HepG2 (cell line): ENCODE data around the gene SLC2A4. TPM values are rescaled to one million over a fixed set of nuclear protein-coding genes. Genes with fewer than 3 reads are reported as not detected.

Experiments
- ASH2L ChIP-seq: fragments of 300-600, 200-600 bp; sonication (generic); IDR thresholded peaks from 2 replicates; pipeline ENCODE4 v1.7.0; 2017; ENCODE audit warnings: low read depth, mild to moderate bottlenecking, moderate library complexity, mixed read lengths, low read length; ENCODE audit not compliant: insufficient read length
- CEBPB ChIP-seq: IDR thresholded peaks from 2 replicates; pipeline ENCODE4 v1.6.1; 2011; ENCODE audit warnings: low read depth, low read length, improper control_type of control experiment, borderline replicate concordance
- CSRNP1 ChIP-seq: sonication (generic); formaldehyde crosslinking; IDR thresholded peaks from 2 replicates; pipeline ENCODE4 v1.8.1; 2023; ENCODE audit warnings: mild to moderate bottlenecking, missing genetic modification reagents
- ETV6 ChIP-seq: sonication (generic); formaldehyde crosslinking; conservative IDR thresholded peaks from 2 replicates; pipeline ENCODE4 v1.4.0; 2020; ENCODE audit warnings: missing genetic modification reagents
- GLI4 ChIP-seq: sonication (generic); formaldehyde crosslinking; IDR thresholded peaks from 2 replicates; pipeline ENCODE4 v1.5.1; 2020; ENCODE audit warnings: missing genetic modification reagents, mild to moderate bottlenecking, moderate library complexity, borderline replicate concordance
- HNF4A ChIP-seq: sonication (generic); formaldehyde crosslinking; IDR thresholded peaks from 2 replicates; pipeline ENCODE4 v1.4.0; 2020; ENCODE audit warnings: missing genetic modification reagents
- HNRNPLL ChIP-seq: fragments of 200-400 bp; formaldehyde crosslinking; IDR thresholded peaks from 2 replicates; pipeline ENCODE4 v1.6.1; 2017; ENCODE audit warnings: mild to moderate bottlenecking, low read depth, low read length; ENCODE audit not compliant: poor library complexity, severe bottlenecking
- KDM6A ChIP-seq: IDR thresholded peaks from 2 replicates; pipeline ENCODE4 v1.6.1; 2016; ENCODE audit warnings: low read depth
- KLF16 ChIP-seq, 2 experiments: sonication (generic) in 1 of 2; formaldehyde crosslinking in 1 of 2; IDR thresholded peaks; 2 replicates each; pipeline versions ENCODE4 v1.6.1 to v1.8.0; 2016 to 2023; ENCODE audit warnings: missing genetic modification reagents in 2 of 2, missing compliant biosample characterization in 1 of 2
- KMT2B ChIP-seq: IDR thresholded peaks from 2 replicates; pipeline ENCODE4 v1.6.1; 2016; ENCODE audit warnings: missing genetic modification reagents, missing compliant biosample characterization
- MBNL3 ChIP-seq: fragments of 250-450 bp; sonication (Bioruptor Pico); conservative IDR thresholded peaks from 2 replicates; pipeline ENCODE4 v1.8.0; 2022; ENCODE audit warnings: mild to moderate bottlenecking, inconsistent platforms
- MEIS1 ChIP-seq: sonication (generic); formaldehyde crosslinking; IDR thresholded peaks from 2 replicates; pipeline ENCODE4 v1.9.0; 2021; ENCODE audit warnings: mild to moderate bottlenecking, missing genetic modification reagents, moderate library complexity, borderline replicate concordance
- MIXL1 ChIP-seq: IDR thresholded peaks from 2 replicates; pipeline ENCODE4 v1.6.1; 2016
- MYNN ChIP-seq: sonication (generic); formaldehyde crosslinking; IDR thresholded peaks from 2 replicates; pipeline ENCODE4 v1.4.0; 2020; ENCODE audit warnings: mild to moderate bottlenecking, low read depth, missing genetic modification reagents
- NR2F2 ChIP-seq: IDR thresholded peaks from 2 replicates; pipeline ENCODE4 v1.6.1; 2012; ENCODE audit warnings: low read depth, inconsistent platforms, borderline replicate concordance
- RARA ChIP-seq: IDR thresholded peaks from 2 replicates; pipeline ENCODE4 v1.6.1; 2016; ENCODE audit warnings: missing genetic modification reagents, missing compliant biosample characterization
- RARG ChIP-seq: sonication (generic); formaldehyde crosslinking; IDR thresholded peaks from 2 replicates; pipeline ENCODE4 v1.4.0; 2020; ENCODE audit warnings: low read depth, mild to moderate bottlenecking, missing genetic modification reagents
- RBAK ChIP-seq: sonication (generic); formaldehyde crosslinking; IDR thresholded peaks from 2 replicates; pipeline ENCODE4 v1.5.1; 2020; ENCODE audit warnings: mild to moderate bottlenecking, missing genetic modification reagents
- RFXANK ChIP-seq: IDR thresholded peaks from 2 replicates; pipeline ENCODE4 v1.6.1; 2016
- SOX13 ChIP-seq, 3 experiments: fragments of 450-650 bp in 1 of 3; sonication (generic) in 1 of 3; formaldehyde crosslinking in 1 of 3; IDR thresholded peaks in 2 of 3; conservative IDR thresholded peaks in 1 of 3; 2 replicates each; pipeline versions ENCODE4 v1.5.0 to v1.6.1; 2016 to 2020; ENCODE audit warnings: antibody characterized with exemption in 1 of 3, mild to moderate bottlenecking in 1 of 3, missing compliant biosample characterization in 1 of 3, missing genetic modification reagents in 1 of 3, moderate library complexity in 1 of 3
- SOX6 ChIP-seq, 2 experiments: fragments of 450-650 bp in 1 of 2; sonication (generic) in 1 of 2; formaldehyde crosslinking in 1 of 2; IDR thresholded peaks; 2 replicates each; pipeline versions ENCODE4 v1.4.0 to v1.6.1; 2017 to 2020; ENCODE audit warnings: antibody characterized with exemption in 1 of 2, mild to moderate bottlenecking in 1 of 2, missing genetic modification reagents in 1 of 2
- ZFP36 ChIP-seq: fragments of 150-350 bp; IDR thresholded peaks from 2 replicates; pipeline ENCODE4 v1.6.1; 2018; ENCODE audit warnings: borderline replicate concordance, low read length, low read depth; ENCODE audit not compliant: partially characterized antibody
- ZKSCAN8 ChIP-seq: IDR thresholded peaks from 2 replicates; pipeline ENCODE4 v1.6.1; 2016; ENCODE audit warnings: borderline replicate concordance, missing genetic modification reagents, missing compliant biosample characterization
- ZNF451 ChIP-seq: sonication (generic); formaldehyde crosslinking; IDR thresholded peaks from 2 replicates; pipeline ENCODE4 v1.5.0; 2020; ENCODE audit warnings: mild to moderate bottlenecking, missing genetic modification reagents
- ZNF670 ChIP-seq: sonication (generic); formaldehyde crosslinking; IDR thresholded peaks from 2 replicates; pipeline ENCODE4 v1.8.0; 2022; ENCODE audit warnings: mild to moderate bottlenecking, missing genetic modification reagents, borderline replicate concordance
- ZNF800 ChIP-seq: sonication (generic); formaldehyde crosslinking; IDR thresholded peaks from 2 replicates; pipeline ENCODE4 v1.4.0; 2020; ENCODE audit warnings: missing genetic modification reagents
- polyA plus RNA-seq, 8 experiments: library from polyadenylated mRNA; depleted of rRNA in 3 of 8; stranded (reverse) in 7 of 8; unstranded in 1 of 8; fragments of >200 nt; fragmentation: Illumina TruSeq in 4 of 8; extraction: Trizol in 4 of 8; gene quantifications; 2 replicates each; pipeline versions ENCODE4 v1.2.1 to v1.2.3, GENCODE V29; 2011 to 2016; ENCODE audit warnings: low read depth in 4 of 8, missing spikeins in 1 of 8, mixed read lengths in 1 of 8; ENCODE audit not compliant: insufficient read depth in 1 of 8
- total RNA-seq, 5 experiments: library from RNA; depleted of rRNA; stranded (reverse); fragments of >200 nt; fragmentation: Illumina TruSeq; extraction: Trizol; gene quantifications; 2 replicates each; pipeline ENCODE4 v1.2.3, GENCODE V29; 2016; ENCODE audit warnings: low read depth in 1 of 5

SLC2A4 gene
- total and polyA plus RNA-seq, 2 of the 13 experiments (the other 11 are each of a cell fraction or from before 2014, with no cell fraction given): 4.9 to 5.8 TPM

GRCh38 chr17:7252176-7253043 is 29.1 kb upstream of the SLC2A4 start, which contains the start of gene ELP5 (continued):
- peak; percentile 74; the same call in 1 of the 2 replicates for TF ChIP-seq NR2F2
- 0 out of 2 replicates have a peak, but pooled peaks have one; percentile 3 for TF ChIP-seq GLI4
- TF ChIP-seq ETV6 (CRISPR knock-in tag): peak; percentile 16; the same call in 1 of the 2 replicates
- TF ChIP-seq MEIS1 (CRISPR knock-in tag): 0 out of 2 replicates have a peak, but pooled peaks have one; percentile 38
- TF ChIP-seq KMT2B (CRISPR knock-in tag): peak; percentile 73; the same call in 1 of the 2 replicates
- peak; percentile 91; the same call in 1 of the 2 replicates for TF ChIP-seq RARG (CRISPR knock-in tag)
- no peak for TF ChIP-seq RBAK (CRISPR knock-in tag)
- TF ChIP-seq ZNF800 (CRISPR knock-in tag): 0 out of 2 replicates have a peak, but pooled peaks have one; percentile 29
- TF ChIP-seq HNRNPLL: peak; percentile 62
- TF ChIP-seq MBNL3: no peak
- peak in 1 of 2 experiments; percentile 76; a peak in 2 of 4 replicates for TF ChIP-seq KLF16 (CRISPR knock-in tag; IDR thresholded peaks at IDR 0.05)
- TF ChIP-seq MYNN: peak; percentile 65; the same call in 1 of the 2 replicates
- TF ChIP-seq ZFP36: no peak
- peak; percentile 75 for TF ChIP-seq RARA (CRISPR knock-in tag)
- TF ChIP-seq RFXANK (CRISPR knock-in tag): no peak
- 0 out of 2 replicates have a peak, but pooled peaks have one; percentile 28 for TF ChIP-seq MIXL1 (CRISPR knock-in tag)
- peak; percentile 37 for TF ChIP-seq ZKSCAN8 (CRISPR knock-in tag)
- TF ChIP-seq ZNF670 (CRISPR knock-in tag): peak; percentile 71; the same call in 1 of the 2 replicates
- peak; percentile 68 for TF ChIP-seq HNF4A (CRISPR knock-in tag)
- no peak for TF ChIP-seq KDM6A (CRISPR knock-in tag)
- TF ChIP-seq ASH2L: peak; percentile 89
- TF ChIP-seq SOX6 (IDR thresholded peaks at IDR 0.05): no peak
- TF ChIP-seq SOX6 (CRISPR knock-in tag; IDR thresholded peaks at IDR 0.05): peak; percentile 79
- 0 out of 2 replicates have a peak, but pooled peaks have one; percentile 8 for TF ChIP-seq CSRNP1
- no peak for TF ChIP-seq SOX13 (IDR thresholded peaks at IDR 0.05)
- peak in 1 of 2 experiments; percentile 50; a peak in 2 of 4 replicates for TF ChIP-seq SOX13 (CRISPR knock-in tag; conservative IDR thresholded peaks at IDR 0.05 in 1 of 2, IDR thresholded peaks at IDR 0.05 in 1 of 2)
- no peak for TF ChIP-seq CEBPB
- TF ChIP-seq ZNF451 (CRISPR knock-in tag): no peak
